Germinal center (tissue), 1 donor: ENCODE data around the gene QSOX2.

ENCODE experiments used
- DNase-seq: peaks from one replicate; pipeline ENCODE4 v3.0.0; 2012; ENCODE audit warnings: mixed read lengths, low spot score

Gene QSOX2

GRCh38 chr9:136264441-136265405, 19.1 kb upstream of the QSOX2 start:
- no peak for DNase-seq

GRCh38 chr9:136264031-136264430, 18.4 kb upstream of the QSOX2 start:
- DNase-seq = no peak

- DNase-seq = no peak
Observed at GRCh38 chr9:136262671-136263178, 17.1 kb upstream of the QSOX2 start.

- no peak for DNase-seq
Observed at GRCh38 chr9:136261686-136262430, 16.2 kb upstream of the QSOX2 start.

GRCh38 chr9:136260936-136261472, 15.4 kb upstream of the QSOX2 start:
- no peak for DNase-seq

- DNase-seq = no peak
Observed at GRCh38 chr9:136260521-136260920, 14.9 kb upstream of the QSOX2 start.

GRCh38 chr9:136259836-136260235, 14.2 kb upstream of the QSOX2 start:
- DNase-seq = no peak

GRCh38 chr9:136259517-136259813, 13.9 kb upstream of the QSOX2 start:
- DNase-seq = no peak

GRCh38 chr9:136258786-136259516, 13.3 kb upstream of the QSOX2 start:
- DNase-seq = no peak

GRCh38 chr9:136258299-136258625, 12.7 kb upstream of the QSOX2 start:
- no peak for DNase-seq

GRCh38 chr9:136257381-136258298, 12.0 kb upstream of the QSOX2 start:
- DNase-seq = no peak

GRCh38 chr9:136255896-136256890, 10.6 kb upstream of the QSOX2 start:
- DNase-seq = no peak

GRCh38 chr9:136255166-136255538, 9.5 kb upstream of the QSOX2 start:
- no peak for DNase-seq

GRCh38 chr9:136254381-136255165, 9.0 kb upstream of the QSOX2 start:
- no peak for DNase-seq

GRCh38 chr9:136253246-136254130, 7.9 kb upstream of the QSOX2 start:
- no peak for DNase-seq

- no peak for DNase-seq
Observed at GRCh38 chr9:136252846-136253245, 7.2 kb upstream of the QSOX2 start.

- no peak for DNase-seq
Observed at GRCh38 chr9:136252281-136252680, 6.7 kb upstream of the QSOX2 start.
